ENCODE data around the gene PRKN.
A peak's percentile ranks its signal among the peaks of the same experiment; 100 is the strongest.

The PRKN gene

GRCh38 chr6:162708971-162709370 lies 18.6 kb downstream of the PRKN start:
- Histone ChIP-seq H3K27ac (ENCODE audit: low read depth, low read length) (no peak overlapping the region), H3K4me3 (ENCODE audit: low read length) (no peak overlapping the region), H3K9ac (ENCODE audit: low read length) (no peak overlapping the region), H3K4me1 (ENCODE audit: control insufficient read depth, insufficient read depth, low read length) (no peaks in the 10 kb centered on the region), H3K27me3 (ENCODE audit: control insufficient read depth, insufficient read depth, low read length) (no peaks in the 10 kb centered on the region), H3K36me3 (ENCODE audit: control insufficient read depth, insufficient read depth, low read length) (no peaks in the 10 kb centered on the region)

- Histone ChIP-seq H3K4me3 (ENCODE audit: low read length) (no peak overlapping the region), H3K4me1 (ENCODE audit: control insufficient read depth, insufficient read depth, low read length) (no peaks in the 10 kb centered on the region), H3K27ac (ENCODE audit: low read depth, low read length) (peak overlapping the region; percentile 42), H3K27me3 (ENCODE audit: control insufficient read depth, insufficient read depth, low read length) (no peaks in the 10 kb centered on the region), H3K36me3 (ENCODE audit: control insufficient read depth, insufficient read depth, low read length) (no peaks in the 10 kb centered on the region), H3K9ac (ENCODE audit: low read length) (no peak overlapping the region)
Observed at GRCh38 chr6:162706232-162706631, 21.3 kb downstream of the PRKN start.

DNA sequence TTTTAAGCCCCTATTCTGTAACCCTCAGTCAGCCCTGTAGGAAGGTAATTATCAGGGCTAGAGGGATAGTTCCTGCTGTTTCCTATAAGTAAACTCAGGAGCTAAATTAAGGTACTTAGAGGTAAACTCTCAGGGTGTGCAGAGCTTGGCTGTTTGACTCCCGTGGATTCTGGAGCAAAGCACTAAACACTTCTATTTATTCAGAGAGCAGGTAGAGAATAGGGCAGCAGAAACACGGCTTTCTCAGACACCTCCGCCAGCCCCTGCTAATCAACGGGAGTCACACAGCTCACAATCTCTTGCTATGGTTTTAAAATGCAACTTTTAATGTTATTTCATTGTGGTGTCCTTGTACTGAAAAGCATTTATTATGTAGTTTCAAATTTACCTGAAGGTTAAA lies 21.8 kb downstream of the PRKN start:
- H3K27ac ChIP-seq (ENCODE audit: low read depth, low read length) = no peak overlapping the region
- H3K9ac ChIP-seq (ENCODE audit: low read length) = no peak overlapping the region
- no peaks in the 10 kb centered on the region for H3K36me3 ChIP-seq (ENCODE audit: control insufficient read depth, insufficient read depth, low read length)
- H3K27me3 ChIP-seq (ENCODE audit: control insufficient read depth, insufficient read depth, low read length) = no peaks in the 10 kb centered on the region
- H3K4me1 ChIP-seq (ENCODE audit: control insufficient read depth, insufficient read depth, low read length) = no peaks in the 10 kb centered on the region
- H3K4me3 ChIP-seq (ENCODE audit: low read length) = no peak overlapping the region

GRCh38 chr6:162704001-162704400 lies 23.6 kb downstream of the PRKN start:
- Histone ChIP-seq H3K27ac (ENCODE audit: low read depth, low read length) (no peak overlapping the region), H3K27me3 (ENCODE audit: control insufficient read depth, insufficient read depth, low read length) (no peaks in the 10 kb centered on the region), H3K36me3 (ENCODE audit: control insufficient read depth, insufficient read depth, low read length) (no peaks in the 10 kb centered on the region), H3K4me3 (ENCODE audit: low read length) (no peak overlapping the region), H3K9ac (ENCODE audit: low read length) (no peak overlapping the region), H3K4me1 (ENCODE audit: control insufficient read depth, insufficient read depth, low read length) (no peaks in the 10 kb centered on the region)

DNA sequence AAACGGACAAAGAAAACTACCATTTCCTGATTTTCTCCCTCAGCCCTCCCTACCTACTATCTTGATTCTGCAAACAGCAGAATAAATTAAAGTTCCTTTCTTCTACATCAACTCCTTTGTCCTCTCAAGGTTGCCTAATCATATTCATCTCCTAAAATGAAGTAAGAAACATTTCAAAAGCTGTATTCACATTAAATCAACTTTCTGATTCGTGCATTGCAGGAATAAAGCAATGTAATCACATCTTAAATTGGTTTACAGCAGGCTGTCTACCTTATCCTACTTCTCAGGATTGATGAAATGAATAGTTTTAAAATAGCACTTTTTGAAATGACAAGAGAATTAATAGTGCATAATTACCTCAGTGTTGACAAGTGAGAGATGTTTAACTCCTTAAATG lies 25.1 kb downstream of the PRKN start:
- H3K4me1 ChIP-seq (ENCODE audit: control insufficient read depth, insufficient read depth, low read length) = no peaks in the 10 kb centered on the region
- H3K4me3 ChIP-seq (ENCODE audit: low read length) = no peak overlapping the region
- no peaks in the 10 kb centered on the region for H3K27me3 ChIP-seq (ENCODE audit: control insufficient read depth, insufficient read depth, low read length)
- H3K9ac ChIP-seq (ENCODE audit: low read length) = no peak overlapping the region
- no peak overlapping the region for H3K27ac ChIP-seq (ENCODE audit: low read depth, low read length)
- no peaks in the 10 kb centered on the region for H3K36me3 ChIP-seq (ENCODE audit: control insufficient read depth, insufficient read depth, low read length)

DNA sequence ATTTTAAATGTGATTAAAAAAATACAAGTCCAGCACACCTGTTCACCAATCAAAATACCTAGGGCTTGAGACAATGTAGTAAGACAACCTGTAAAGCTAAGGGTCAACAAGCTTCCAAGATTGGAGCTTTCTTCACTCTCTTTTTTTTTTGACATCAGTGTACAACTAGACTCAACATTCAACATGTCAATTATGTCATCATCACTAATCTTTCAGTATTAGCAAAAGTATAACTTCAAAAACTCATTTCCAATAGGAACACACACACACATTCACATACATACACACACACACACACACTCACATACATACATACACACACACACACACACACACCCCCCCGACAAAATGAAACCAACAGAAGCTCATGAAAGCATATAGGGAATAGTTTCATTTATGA lies 26.0 kb downstream of the PRKN start:
- Histone ChIP-seq H3K27me3 (ENCODE audit: control insufficient read depth, insufficient read depth, low read length) (no peaks in the 10 kb centered on the region), H3K27ac (ENCODE audit: low read depth, low read length) (no peak overlapping the region), H3K4me3 (ENCODE audit: low read length) (no peak overlapping the region), H3K36me3 (ENCODE audit: control insufficient read depth, insufficient read depth, low read length) (no peaks in the 10 kb centered on the region), H3K4me1 (ENCODE audit: control insufficient read depth, insufficient read depth, low read length) (no peaks in the 10 kb centered on the region), H3K9ac (ENCODE audit: low read length) (no peak overlapping the region)

DNA sequence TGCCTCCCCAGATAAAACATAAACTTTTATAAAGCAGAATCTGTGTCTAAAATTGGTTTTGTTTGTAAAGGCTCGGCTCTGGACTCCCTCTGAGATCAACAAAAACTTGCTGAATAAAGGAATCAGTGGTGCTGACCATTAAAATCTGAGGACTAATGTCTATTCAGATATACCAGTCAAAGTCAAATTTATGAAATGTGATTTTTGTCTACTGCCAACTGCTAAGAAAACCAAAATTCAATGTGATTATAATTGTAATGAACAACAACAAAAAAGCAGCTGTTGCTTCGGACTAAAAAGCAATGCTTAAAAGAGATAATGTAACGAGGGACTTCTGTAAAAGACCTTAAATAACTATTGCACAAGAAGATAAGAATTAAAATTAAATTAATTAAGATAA lies 26.6 kb downstream of the PRKN start:
- H3K27ac ChIP-seq (ENCODE audit: low read depth, low read length) = no peak overlapping the region
- no peaks in the 10 kb centered on the region for H3K4me1 ChIP-seq (ENCODE audit: control insufficient read depth, insufficient read depth, low read length)
- H3K9ac ChIP-seq (ENCODE audit: low read length) = no peak overlapping the region
- H3K4me3 ChIP-seq (ENCODE audit: low read length) = no peak overlapping the region
- H3K27me3 ChIP-seq (ENCODE audit: control insufficient read depth, insufficient read depth, low read length) = no peaks in the 10 kb centered on the region
- H3K36me3 ChIP-seq (ENCODE audit: control insufficient read depth, insufficient read depth, low read length) = no peaks in the 10 kb centered on the region

DNA sequence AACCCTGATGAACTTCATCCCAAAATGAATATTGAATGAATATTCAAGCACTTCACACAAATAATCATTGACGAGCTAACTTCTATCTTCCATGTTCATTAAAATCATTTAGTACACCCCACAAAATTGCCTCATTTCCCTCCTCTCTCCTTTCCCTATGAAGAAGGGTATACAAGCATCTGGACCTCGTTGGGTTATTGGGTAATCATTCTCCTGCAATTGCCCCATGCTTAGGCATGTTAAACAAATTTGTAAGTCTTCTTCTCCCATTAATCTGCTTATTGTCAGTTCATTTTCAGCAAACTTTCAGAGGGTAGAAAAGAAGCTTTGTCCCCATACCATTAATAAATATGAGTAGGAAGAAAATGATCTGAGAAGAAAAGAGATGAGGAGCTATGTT lies 27.6 kb downstream of the PRKN start:
- Histone ChIP-seq H3K4me1 (ENCODE audit: control insufficient read depth, insufficient read depth, low read length) (no peaks in the 10 kb centered on the region), H3K36me3 (ENCODE audit: control insufficient read depth, insufficient read depth, low read length) (no peaks in the 10 kb centered on the region), H3K4me3 (ENCODE audit: low read length) (no peak overlapping the region), H3K9ac (ENCODE audit: low read length) (no peak overlapping the region), H3K27ac (ENCODE audit: low read depth, low read length) (no peak overlapping the region), H3K27me3 (ENCODE audit: control insufficient read depth, insufficient read depth, low read length) (no peaks in the 10 kb centered on the region)

GRCh38 chr6:162698440-162698839 lies 29.1 kb downstream of the PRKN start:
- Histone ChIP-seq H3K27ac (ENCODE audit: low read depth, low read length) (no peak overlapping the region), H3K4me3 (ENCODE audit: low read length) (no peak overlapping the region), H3K36me3 (ENCODE audit: control insufficient read depth, insufficient read depth, low read length) (no peaks in the 10 kb centered on the region), H3K27me3 (ENCODE audit: control insufficient read depth, insufficient read depth, low read length) (no peaks in the 10 kb centered on the region), H3K4me1 (ENCODE audit: control insufficient read depth, insufficient read depth, low read length) (no peaks in the 10 kb centered on the region), H3K9ac (ENCODE audit: low read length) (no peak overlapping the region)

DNA sequence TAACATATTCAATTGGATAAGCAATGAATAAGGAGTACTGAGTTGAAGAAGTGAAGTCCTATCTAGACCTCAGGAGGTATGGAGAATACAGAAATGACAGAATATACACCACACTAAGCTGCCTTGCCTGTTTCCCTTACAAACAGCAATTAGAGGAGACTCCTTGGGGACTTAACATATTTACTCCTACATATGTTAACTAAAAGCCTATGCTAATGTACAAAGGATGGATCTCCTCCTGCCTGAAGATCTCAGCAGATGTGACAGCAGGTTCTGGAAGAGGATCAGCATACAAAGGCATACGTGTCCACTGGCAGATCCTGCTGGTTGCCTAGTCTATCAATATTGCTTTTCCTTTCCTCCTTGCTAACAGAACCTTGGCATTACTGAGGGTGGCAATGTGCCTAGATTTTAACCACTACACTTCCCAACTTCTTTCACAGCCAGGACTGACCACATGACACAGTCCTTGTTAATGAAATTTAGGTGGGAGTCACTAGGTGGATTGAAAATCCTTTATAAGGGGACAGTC lies 29.6 kb downstream of the PRKN start:
- Histone ChIP-seq H3K27me3 (ENCODE audit: control insufficient read depth, insufficient read depth, low read length) (no peaks in the 10 kb centered on the region), H3K4me3 (ENCODE audit: low read length) (no peak overlapping the region), H3K9ac (ENCODE audit: low read length) (no peak overlapping the region), H3K4me1 (ENCODE audit: control insufficient read depth, insufficient read depth, low read length) (no peaks in the 10 kb centered on the region), H3K36me3 (ENCODE audit: control insufficient read depth, insufficient read depth, low read length) (no peaks in the 10 kb centered on the region), H3K27ac (ENCODE audit: low read depth, low read length) (no peak overlapping the region)

DNA sequence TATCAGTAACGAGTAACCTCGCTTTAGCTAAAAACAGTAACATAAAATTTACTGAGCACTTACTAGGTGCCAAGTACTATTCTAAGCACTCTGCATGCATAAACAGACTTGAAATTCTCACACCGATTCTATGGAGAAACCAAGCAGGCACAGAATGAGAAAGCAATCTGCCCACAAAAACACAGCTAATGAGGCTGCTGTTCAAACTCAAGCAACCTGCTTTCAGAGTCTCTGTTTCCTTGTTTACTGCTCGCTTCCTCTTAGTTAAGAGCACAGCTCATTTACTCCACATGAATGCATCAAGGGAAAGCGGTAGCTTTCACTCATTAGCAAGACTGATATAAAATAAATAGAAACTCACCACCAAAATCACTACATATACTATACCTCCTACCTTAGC lies 37.4 kb downstream of the PRKN start:
- Histone ChIP-seq H3K27me3 (ENCODE audit: control insufficient read depth, insufficient read depth, low read length) (no peaks in the 10 kb centered on the region), H3K4me3 (ENCODE audit: low read length) (no peak overlapping the region), H3K4me1 (ENCODE audit: control insufficient read depth, insufficient read depth, low read length) (no peaks in the 10 kb centered on the region)

GRCh38 chr6:162688751-162689345 lies 38.7 kb downstream of the PRKN start:
- Histone ChIP-seq H3K4me1 (ENCODE audit: control insufficient read depth, insufficient read depth, low read length) (peaks cover 2% of the 10 kb centered on the region), H3K27me3 (ENCODE audit: control insufficient read depth, insufficient read depth, low read length) (no peaks in the 10 kb centered on the region), H3K36me3 (ENCODE audit: control insufficient read depth, insufficient read depth, low read length) (no peaks in the 10 kb centered on the region), H3K9ac (ENCODE audit: low read length) (no peak overlapping the region), H3K27ac (ENCODE audit: low read depth, low read length) (no peak overlapping the region), H3K4me3 (ENCODE audit: low read length) (no peak overlapping the region)

More for the DNA sequence above, 37.4 kb downstream of the PRKN start:
- no peak overlapping the region for H3K27ac ChIP-seq (ENCODE audit: low read depth, low read length)
- H3K9ac ChIP-seq (ENCODE audit: low read length) = no peak overlapping the region
- H3K36me3 ChIP-seq (ENCODE audit: control insufficient read depth, insufficient read depth, low read length) = no peaks in the 10 kb centered on the region

DNA sequence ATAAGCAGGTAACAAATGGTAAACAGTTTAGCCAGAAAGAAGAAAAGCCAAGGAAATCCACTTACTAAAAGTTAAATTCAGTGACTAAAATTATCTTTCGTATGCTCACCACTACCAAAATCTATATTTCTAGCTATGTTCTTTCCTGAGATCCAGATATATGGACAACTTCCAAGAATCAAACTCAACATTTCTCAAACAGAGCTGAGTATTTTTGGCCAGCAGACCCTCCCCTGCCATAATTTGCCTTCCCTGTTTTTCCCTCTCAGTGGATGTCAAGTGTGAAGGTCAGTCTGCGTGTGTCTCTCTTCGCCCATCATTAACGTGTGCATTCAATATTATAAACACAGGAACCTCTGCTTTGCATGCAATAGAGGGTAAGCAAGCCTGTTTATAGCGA lies 42.0 kb downstream of the PRKN start:
- Histone ChIP-seq H3K27ac (ENCODE audit: low read depth, low read length) (no peak overlapping the region), H3K9ac (ENCODE audit: low read length) (no peak overlapping the region), H3K4me1 (ENCODE audit: control insufficient read depth, insufficient read depth, low read length) (peaks cover 2% of the 10 kb centered on the region), H3K4me3 (ENCODE audit: low read length) (no peak overlapping the region), H3K36me3 (ENCODE audit: control insufficient read depth, insufficient read depth, low read length) (no peaks in the 10 kb centered on the region), H3K27me3 (ENCODE audit: control insufficient read depth, insufficient read depth, low read length) (no peaks in the 10 kb centered on the region)
